K562 (cell line): Measurements from ENCODE around the gene PGPEP1. TPM values are rescaled to one million over a fixed set of nuclear protein-coding genes. Genes with fewer than 3 reads are reported as not detected.
A peak's percentile ranks its signal among the peaks of the same experiment; 100 is the strongest.

Experiments
- ATAC-seq: fragments of 200-7000 bp; cut with Tn5 transposase; 3 replicates; pipeline ENCODE4 v1.9.1; 2020; ENCODE audit warnings: moderate library complexity
- BruUV-seq: library from RNA; stranded (reverse); fragments of 400-500 nt; replicated peaks from 2 replicates; lab custom pipeline; 2021; lab: Mats Ljungman, UMichigan
- CTCF ChIA-PET: fragments of 300-600 bp; formaldehyde crosslinking; extraction: SDS; loops from one replicate; lab custom pipeline; 2021; ENCODE audit warnings: low intra/inter-chr PET ratio; lab: Yijun Ruan, JAX
- POLR2A ChIA-PET: fragments of 300-600, 350-650 bp; sonication (Branson Sonifier 250); formaldehyde crosslinking; extraction: SDS; loops from one replicate; lab custom pipeline; 2021; ENCODE audit warnings: antibody characterized with exemption, inconsistent platforms; lab: Yijun Ruan, JAX
- DNase-seq, 4 experiments: peaks; one replicate each; pipeline versions ENCODE4 v3.0.0 to v3.0.0-alpha.2; 2011 to 2018; ENCODE audit warnings: low spot score in 3 of 4, mixed read lengths in 3 of 4; ENCODE audit errors: extremely low read depth in 1 of 4
- FAIRE-seq: peaks from 2 replicates; lab custom pipeline; 2011; peaks lifted over from hg19 to GRCh38; lab: Jason Lieb, UNC
- H2AFZ ChIP-seq: 2 replicates; pipeline ENCODE4 v1.6.0; 2011; ENCODE audit warnings: low read depth, low read length, control low read depth, inconsistent platforms
- H3K27ac ChIP-seq: fragments of 200-600 bp; 3 replicates; pipeline ENCODE4 v1.8.0; 2011; ENCODE audit warnings: low read depth, mild to moderate bottlenecking, control low read depth, inconsistent platforms, low read length, moderate library complexity, mixed read lengths; ENCODE audit errors: extremely low read depth
- H3K27me3 ChIP-seq, 2 experiments: fragments of 300-600 bp in 1 of 2; 2 replicates in 1 of 2; 3 replicates in 1 of 2; pipeline versions ENCODE4 v1.6.0 to v1.8.0; 2011; ENCODE audit warnings: inconsistent platforms in 2 of 2, low read length in 2 of 2, mild to moderate bottlenecking in 1 of 2, mixed read lengths in 1 of 2, moderate library complexity in 1 of 2; ENCODE audit not compliant: control insufficient read depth in 2 of 2, insufficient read depth in 2 of 2
- H3K36me3 ChIP-seq: fragments of 300-600 bp; 3 replicates; pipeline ENCODE4 v1.8.0; 2011; ENCODE audit warnings: mild to moderate bottlenecking, low read length, inconsistent platforms; ENCODE audit not compliant: control insufficient read depth, insufficient read depth
- H3K4me1 ChIP-seq, 2 experiments: fragments of 200-600 bp in 1 of 2; replicated peaks in 1 of 2; 2 replicates in 1 of 2; 3 replicates in 1 of 2; pipeline versions ENCODE4 v1.5.1 to v1.8.0; 2011; ENCODE audit warnings: inconsistent platforms in 2 of 2, low read length in 2 of 2, mild to moderate bottlenecking in 1 of 2, mixed read lengths in 1 of 2, moderate library complexity in 1 of 2; ENCODE audit not compliant: control insufficient read depth in 2 of 2, insufficient read depth in 2 of 2
- H3K4me2 ChIP-seq: 2 replicates; pipeline ENCODE4 v1.6.1; 2011; ENCODE audit warnings: low read length, control low read depth, inconsistent platforms, mixed read lengths; ENCODE audit not compliant: insufficient read depth
- H3K4me3 ChIP-seq: fragments of 200-600 bp; sonication (generic), shearing (Covaris generic); 2 replicates; pipeline ENCODE4 v1.5.1; 2016; ENCODE audit warnings: control low read depth, inconsistent platforms
- H3K79me2 ChIP-seq: fragments of 200-600 bp; 3 replicates; pipeline ENCODE4 v1.8.0; 2011; ENCODE audit warnings: low read length, inconsistent platforms; ENCODE audit not compliant: control insufficient read depth, insufficient read depth
- H3K9ac ChIP-seq, 2 experiments: 2 replicates each; pipeline versions ENCODE4 v1.6.0 to v1.6.1; 2011; ENCODE audit warnings: low read depth in 2 of 2, low read length in 2 of 2, control low read depth in 1 of 2, inconsistent platforms in 1 of 2, mild to moderate bottlenecking in 1 of 2, mixed read lengths in 1 of 2; ENCODE audit not compliant: insufficient read depth in 1 of 2
- H3K9me1 ChIP-seq: one replicate; pipeline ENCODE4 v1.6.0; 2011; ENCODE audit warnings: inconsistent platforms, mild to moderate bottlenecking, low read length, moderate library complexity; ENCODE audit not compliant: control insufficient read depth, insufficient read depth
- H3K9me3 ChIP-seq: replicated peaks from 2 replicates; pipeline ENCODE4 v1.5.1; 2011; ENCODE audit warnings: low read depth, low read length, inconsistent platforms; ENCODE audit not compliant: control insufficient read depth, insufficient read depth
- H4K20me1 ChIP-seq: replicated peaks from 2 replicates; pipeline ENCODE4 v1.6.1; 2011; ENCODE audit warnings: low read length, inconsistent platforms, mixed read lengths; ENCODE audit not compliant: control insufficient read depth, insufficient read depth
- ATF2 ChIP-seq: sonication (generic); formaldehyde crosslinking; IDR thresholded peaks from 2 replicates; pipeline ENCODE4 v1.8.1; 2022; ENCODE audit warnings: missing genetic modification reagents
- CBFA2T2 ChIP-seq: fragments of 450-650 bp; conservative IDR thresholded peaks from 2 replicates; pipeline ENCODE4 v1.6.1; 2017; ENCODE audit warnings: mild to moderate bottlenecking
- CTCFL ChIP-seq: IDR thresholded peaks from 2 replicates; pipeline ENCODE4 v1.6.1; 2011; ENCODE audit warnings: borderline replicate concordance, low read depth, mild to moderate bottlenecking, moderate library complexity, low read length; ENCODE audit not compliant: insufficient read depth, poor library complexity, severe bottlenecking
- CXXC5 ChIP-seq: fragments of 250-450 bp; sonication (Bioruptor Pico); IDR thresholded peaks from 2 replicates; pipeline ENCODE4 v1.8.0; 2022; ENCODE audit warnings: inconsistent platforms, mild to moderate bottlenecking, moderate library complexity
- ELK1 ChIP-seq: sonication (generic); formaldehyde crosslinking; IDR thresholded peaks from 2 replicates; pipeline ENCODE4 v1.8.1; 2022; ENCODE audit warnings: missing genetic modification reagents
- GABPA ChIP-seq: fragments of 200-800 bp; sonication (Bioruptor generic); conservative IDR thresholded peaks from 2 replicates; pipeline ENCODE4 v1.6.1; 2016; ENCODE audit warnings: low read depth, missing genetic modification characterization, missing compliant biosample characterization
- GABPB1 ChIP-seq: sonication (generic); formaldehyde crosslinking; IDR thresholded peaks from 2 replicates; pipeline ENCODE4 v1.8.0; 2022; ENCODE audit warnings: mild to moderate bottlenecking, missing genetic modification reagents
- NCOA6 ChIP-seq: fragments of 450-650 bp; IDR thresholded peaks from 2 replicates; pipeline ENCODE4 v1.6.1; 2017; ENCODE audit warnings: mild to moderate bottlenecking
- NR3C1 ChIP-seq: sonication (generic); formaldehyde crosslinking; IDR thresholded peaks from 2 replicates; pipeline ENCODE4 v1.8.1; 2022; ENCODE audit warnings: missing genetic modification reagents
- RBM25 ChIP-seq: fragments of 200-400 bp; formaldehyde crosslinking; IDR thresholded peaks from 2 replicates; pipeline ENCODE4 v1.6.1; 2018; ENCODE audit warnings: low read length, low read depth, moderate library complexity; ENCODE audit not compliant: severe bottlenecking
- SMAD4 ChIP-seq: fragments of 250-450 bp; sonication (Bioruptor Pico); conservative IDR thresholded peaks from 2 replicates; pipeline ENCODE4 v1.8.0; 2021; ENCODE audit warnings: inconsistent platforms, mild to moderate bottlenecking, moderate library complexity
- TBP ChIP-seq: optimal IDR thresholded peaks from 2 replicates; pipeline ENCODE3; 2011; ENCODE audit warnings: low read depth, low read length, improper control_type of control experiment
- ZBTB2 ChIP-seq: fragments of 450-650 bp; IDR thresholded peaks from 2 replicates; pipeline ENCODE4 v1.6.1; 2016; ENCODE audit warnings: antibody characterized with exemption
- ZNF589 ChIP-seq: fragments of 200-800 bp; sonication (Bioruptor generic); IDR thresholded peaks from 2 replicates; pipeline ENCODE4 v1.6.1; 2016; ENCODE audit warnings: low read depth, missing genetic modification characterization, missing compliant biosample characterization
- ZNF77 ChIP-seq: fragments of 250-450 bp; sonication (Bioruptor Pico); IDR thresholded peaks from 2 replicates; pipeline ENCODE4 v1.5.0; 2020
- WGBS: fragments of 100-300 bp; shearing (Covaris generic); methylation state at CpG from one replicate; pipeline ENCODE4 v1.1.6; 2016; ENCODE audit warnings: low coverage, mixed read lengths; ENCODE audit not compliant: insufficient coverage; ENCODE audit errors: missing lambda C conversion rate; 5-methylcytosine and 5-hydroxymethylcytosine counted together
- in situ Hi-C: fragments of 300-500 bp; cut with MboI; formaldehyde crosslinking; loops from 4 replicates; pipeline ENCODE4 v1.15.0; 2018; ENCODE audit warnings: inconsistent platforms, mixed read lengths
- intact Hi-C: fragments of 100-400 bp; cut with micrococcal nuclease; formaldehyde crosslinking; loops from 2 replicates; pipeline ENCODE4 v1.14.2; 2022
- polyA plus RNA-seq, 8 experiments: library from polyadenylated mRNA; depleted of rRNA in 4 of 8; stranded (reverse) in 5 of 8; unstranded in 3 of 8; fragments of >200 nt; fragmentation: Nextera tagmentation in 2 of 8; fragmentation: Illumina TruSeq in 1 of 8; extraction: Ambion mirVana in 2 of 8; extraction: Trizol in 1 of 8; gene quantifications; 2 replicates each; pipeline versions ENCODE4 v1.2.1 to v1.2.3, GENCODE V29; 2011 to 2014; ENCODE audit warnings: inconsistent platforms in 1 of 8, missing spikeins in 1 of 8
- total RNA-seq, 7 experiments: library from RNA; depleted of rRNA in 6 of 7; stranded (reverse); fragments of >200 nt in 6 of 7; fragmentation: Illumina TruSeq in 2 of 7; extraction: Trizol in 2 of 7; gene quantifications; 2 replicates each; pipeline versions ENCODE4 v1.2.1 to v1.2.3, GENCODE V29; 2011 to 2021; ENCODE audit warnings: low replicate concordance in 1 of 7

PGPEP1 gene
- total and polyA plus RNA-seq, 9 of the 15 experiments (the other 6 are each of a cell fraction or from before 2014, with no cell fraction given), result 10.0 to 69.6 (median 33.5) TPM

GRCh38 chr19:18418483-18419194 lies 78.2 kb downstream of the PGPEP1 start:
- Histone ChIP-seq H2AFZ (peak overlapping the region; percentile 92), H3K9ac (peak overlapping the region; percentile 85 to 93), H4K20me1 (peaks cover 10% of the 10 kb centered on the region; the same call in 1 of the 2 replicates), H3K27ac (peak overlapping the region; percentile 97), H3K27me3 (no peaks in the 10 kb centered on the region), H3K4me3 (peak overlapping the region; percentile 60), H3K36me3 (peaks cover 24% of the 10 kb centered on the region; the same call in 2 of the 3 replicates), H3K9me3 (no peaks in the 10 kb centered on the region), H3K4me2 (peak overlapping the region; percentile 88), H3K79me2 (peaks cover 59% of the 10 kb centered on the region), H3K9me1 (no peaks in the 10 kb centered on the region), H3K4me1 (peaks cover 53 to 94% of the 10 kb centered on the region in 2 experiments)
- CTCF ChIA-PET, result interaction anchor here (0.6 to 1.4 kb wide), 4 partner anchors 30 to 226 kb away, joined by 3 to 5 read pairs (median 4); no protein-coding TSS in a partner anchor
- DNase-seq (peak in 2 of 4 experiments; percentile 32 to 76), ATAC-seq (peak; percentile 2), FAIRE-seq (peak; percentile 40)
- intact Hi-C loops (loop anchor here (5.0 kb wide), 1 partner anchor 216 kb away; the partner anchor contains the start of gene RAB3A), in situ Hi-C loops (loop anchor here (10.0 kb wide), 1 partner anchor 324 kb away; the partner anchor contains the start of gene MAST3)
- POLR2A ChIA-PET, result interaction anchor here (0.6 to 11.1 kb wide), 14 partner anchors 10 to 227 kb away, joined by 3 to 244 read pairs (median 4); partner anchors contain the start of genes GDF15 and JUND
- WGBS, result 6% methylated on average over 33 of the region's 39 CpGs
- no TSS peak for BruUV-seq
- TF ChIP-seq TBP (peak; percentile 17), ELK1 (no peak), ATF2 (CRISPR knock-in tag) (no peak), CTCFL (peak; percentile 12), GABPB1 (CRISPR knock-in tag) (peak; percentile 62; the same call in 1 of the 2 replicates), SMAD4 (CRISPR knock-in tag) (peak; percentile 40), NCOA6 (no peak), ZNF589 (CRISPR knock-in tag) (0 out of 2 replicates have a peak, but pooled peaks have one; percentile 13), NR3C1 (CRISPR knock-in tag) (no peak; the same call in 1 of the 2 replicates), ZBTB2 (peak; percentile 90), RBM25 (peak; percentile 59), CBFA2T2 (no peak), GABPA (tag) (no peak), ZNF77 (CRISPR knock-in tag) (0 out of 2 replicates have a peak, but pooled peaks have one; percentile 11), CXXC5 (CRISPR knock-in tag) (no peak)
